H1 (cell line): ENCODE measurements around the gene SLC7A8. TPM values are rescaled to one million over a fixed set of nuclear protein-coding genes. Genes with fewer than 3 reads are reported as not detected.

Source experiments
- BRCA1 ChIP-seq: IDR thresholded peaks from 2 replicates; pipeline ENCODE4 v1.6.1; 2012; ENCODE audit warnings: low read depth, low read length, improper control_type of control experiment
- HDAC2 ChIP-seq, 2 experiments: fragments of 300-600 bp in 1 of 2; sonication (generic) in 1 of 2; IDR thresholded peaks; 2 replicates each; pipeline ENCODE4 v1.6.1; 2011 to 2012; ENCODE audit warnings: low read depth in 2 of 2, low read length in 2 of 2, mild to moderate bottlenecking in 2 of 2, moderate library complexity in 2 of 2, borderline replicate concordance in 1 of 2, inconsistent platforms in 1 of 2
- RAD21 ChIP-seq, 2 experiments: IDR thresholded peaks in 1 of 2; conservative IDR thresholded peaks in 1 of 2; 2 replicates each; pipeline ENCODE4 v1.6.1; 2011; ENCODE audit warnings: low read depth in 2 of 2, low read length in 2 of 2, improper control_type of control experiment in 1 of 2, inconsistent platforms in 1 of 2, mild to moderate bottlenecking in 1 of 2, moderate library complexity in 1 of 2
- RNF2 ChIP-seq: fragments of 200-900, 300-1000 bp; sonication (generic); IDR thresholded peaks from 2 replicates; pipeline ENCODE4 v1.7.1; 2016; ENCODE audit warnings: borderline replicate concordance, low read depth, mild to moderate bottlenecking, antibody characterized with exemption, low read length; ENCODE audit not compliant: poor library complexity, severe bottlenecking; ENCODE audit errors: missing control alignments
- SRF ChIP-seq: IDR thresholded peaks from 2 replicates; pipeline ENCODE4 v1.6.1; 2011; ENCODE audit warnings: mild to moderate bottlenecking, low read depth, low read length, moderate library complexity
- polyA plus RNA-seq, 7 experiments: library from polyadenylated mRNA; depleted of rRNA in 3 of 7; stranded (reverse) in 5 of 7; unstranded in 2 of 7; fragments of >200 nt in 5 of 7; fragments of 200-250 nt in 2 of 7; gene quantifications; 1 replicate in 5 of 7; 2 replicates in 1 of 7; 4 replicates in 1 of 7; pipeline versions ENCODE4 v1.2.1 to v1.2.3, GENCODE V29; 2011 to 2013; ENCODE audit warnings: missing spikeins in 2 of 7, mixed read lengths in 2 of 7
- total RNA-seq: library from RNA; stranded (reverse); fragmentation: NEBNext Ultra II Directional; extraction: Animal tissue kit (Norgen Biotek cat#: 25700); gene quantifications from 2 replicates; pipeline ENCODE4 v1.2.1, GENCODE V29; 2021
- TF ChIP-seq, protein P1 (sequence below): fragments of 300-600 bp; sonication (generic); IDR thresholded peaks from 2 replicates; pipeline ENCODE4 v1.7.1; 2012; ENCODE audit warnings: low read length, moderate library complexity, mild to moderate bottlenecking, inconsistent platforms; ENCODE audit not compliant: insufficient replicate concordance
- TF ChIP-seq, protein P2 (sequence below): IDR thresholded peaks from 2 replicates; pipeline ENCODE4 v1.6.1; 2012; ENCODE audit warnings: low read length, inconsistent platforms

Gene SLC7A8
- total and polyA plus RNA-seq, 2 of the 8 experiments (the other 6 are each of a cell fraction or from before 2014, with no cell fraction given) = 182 to 204 TPM

GRCh38 chr14:23089498-23090253 is 93.8 kb downstream of the SLC7A8 start (continued):
- TF ChIP-seq, protein P1, sequence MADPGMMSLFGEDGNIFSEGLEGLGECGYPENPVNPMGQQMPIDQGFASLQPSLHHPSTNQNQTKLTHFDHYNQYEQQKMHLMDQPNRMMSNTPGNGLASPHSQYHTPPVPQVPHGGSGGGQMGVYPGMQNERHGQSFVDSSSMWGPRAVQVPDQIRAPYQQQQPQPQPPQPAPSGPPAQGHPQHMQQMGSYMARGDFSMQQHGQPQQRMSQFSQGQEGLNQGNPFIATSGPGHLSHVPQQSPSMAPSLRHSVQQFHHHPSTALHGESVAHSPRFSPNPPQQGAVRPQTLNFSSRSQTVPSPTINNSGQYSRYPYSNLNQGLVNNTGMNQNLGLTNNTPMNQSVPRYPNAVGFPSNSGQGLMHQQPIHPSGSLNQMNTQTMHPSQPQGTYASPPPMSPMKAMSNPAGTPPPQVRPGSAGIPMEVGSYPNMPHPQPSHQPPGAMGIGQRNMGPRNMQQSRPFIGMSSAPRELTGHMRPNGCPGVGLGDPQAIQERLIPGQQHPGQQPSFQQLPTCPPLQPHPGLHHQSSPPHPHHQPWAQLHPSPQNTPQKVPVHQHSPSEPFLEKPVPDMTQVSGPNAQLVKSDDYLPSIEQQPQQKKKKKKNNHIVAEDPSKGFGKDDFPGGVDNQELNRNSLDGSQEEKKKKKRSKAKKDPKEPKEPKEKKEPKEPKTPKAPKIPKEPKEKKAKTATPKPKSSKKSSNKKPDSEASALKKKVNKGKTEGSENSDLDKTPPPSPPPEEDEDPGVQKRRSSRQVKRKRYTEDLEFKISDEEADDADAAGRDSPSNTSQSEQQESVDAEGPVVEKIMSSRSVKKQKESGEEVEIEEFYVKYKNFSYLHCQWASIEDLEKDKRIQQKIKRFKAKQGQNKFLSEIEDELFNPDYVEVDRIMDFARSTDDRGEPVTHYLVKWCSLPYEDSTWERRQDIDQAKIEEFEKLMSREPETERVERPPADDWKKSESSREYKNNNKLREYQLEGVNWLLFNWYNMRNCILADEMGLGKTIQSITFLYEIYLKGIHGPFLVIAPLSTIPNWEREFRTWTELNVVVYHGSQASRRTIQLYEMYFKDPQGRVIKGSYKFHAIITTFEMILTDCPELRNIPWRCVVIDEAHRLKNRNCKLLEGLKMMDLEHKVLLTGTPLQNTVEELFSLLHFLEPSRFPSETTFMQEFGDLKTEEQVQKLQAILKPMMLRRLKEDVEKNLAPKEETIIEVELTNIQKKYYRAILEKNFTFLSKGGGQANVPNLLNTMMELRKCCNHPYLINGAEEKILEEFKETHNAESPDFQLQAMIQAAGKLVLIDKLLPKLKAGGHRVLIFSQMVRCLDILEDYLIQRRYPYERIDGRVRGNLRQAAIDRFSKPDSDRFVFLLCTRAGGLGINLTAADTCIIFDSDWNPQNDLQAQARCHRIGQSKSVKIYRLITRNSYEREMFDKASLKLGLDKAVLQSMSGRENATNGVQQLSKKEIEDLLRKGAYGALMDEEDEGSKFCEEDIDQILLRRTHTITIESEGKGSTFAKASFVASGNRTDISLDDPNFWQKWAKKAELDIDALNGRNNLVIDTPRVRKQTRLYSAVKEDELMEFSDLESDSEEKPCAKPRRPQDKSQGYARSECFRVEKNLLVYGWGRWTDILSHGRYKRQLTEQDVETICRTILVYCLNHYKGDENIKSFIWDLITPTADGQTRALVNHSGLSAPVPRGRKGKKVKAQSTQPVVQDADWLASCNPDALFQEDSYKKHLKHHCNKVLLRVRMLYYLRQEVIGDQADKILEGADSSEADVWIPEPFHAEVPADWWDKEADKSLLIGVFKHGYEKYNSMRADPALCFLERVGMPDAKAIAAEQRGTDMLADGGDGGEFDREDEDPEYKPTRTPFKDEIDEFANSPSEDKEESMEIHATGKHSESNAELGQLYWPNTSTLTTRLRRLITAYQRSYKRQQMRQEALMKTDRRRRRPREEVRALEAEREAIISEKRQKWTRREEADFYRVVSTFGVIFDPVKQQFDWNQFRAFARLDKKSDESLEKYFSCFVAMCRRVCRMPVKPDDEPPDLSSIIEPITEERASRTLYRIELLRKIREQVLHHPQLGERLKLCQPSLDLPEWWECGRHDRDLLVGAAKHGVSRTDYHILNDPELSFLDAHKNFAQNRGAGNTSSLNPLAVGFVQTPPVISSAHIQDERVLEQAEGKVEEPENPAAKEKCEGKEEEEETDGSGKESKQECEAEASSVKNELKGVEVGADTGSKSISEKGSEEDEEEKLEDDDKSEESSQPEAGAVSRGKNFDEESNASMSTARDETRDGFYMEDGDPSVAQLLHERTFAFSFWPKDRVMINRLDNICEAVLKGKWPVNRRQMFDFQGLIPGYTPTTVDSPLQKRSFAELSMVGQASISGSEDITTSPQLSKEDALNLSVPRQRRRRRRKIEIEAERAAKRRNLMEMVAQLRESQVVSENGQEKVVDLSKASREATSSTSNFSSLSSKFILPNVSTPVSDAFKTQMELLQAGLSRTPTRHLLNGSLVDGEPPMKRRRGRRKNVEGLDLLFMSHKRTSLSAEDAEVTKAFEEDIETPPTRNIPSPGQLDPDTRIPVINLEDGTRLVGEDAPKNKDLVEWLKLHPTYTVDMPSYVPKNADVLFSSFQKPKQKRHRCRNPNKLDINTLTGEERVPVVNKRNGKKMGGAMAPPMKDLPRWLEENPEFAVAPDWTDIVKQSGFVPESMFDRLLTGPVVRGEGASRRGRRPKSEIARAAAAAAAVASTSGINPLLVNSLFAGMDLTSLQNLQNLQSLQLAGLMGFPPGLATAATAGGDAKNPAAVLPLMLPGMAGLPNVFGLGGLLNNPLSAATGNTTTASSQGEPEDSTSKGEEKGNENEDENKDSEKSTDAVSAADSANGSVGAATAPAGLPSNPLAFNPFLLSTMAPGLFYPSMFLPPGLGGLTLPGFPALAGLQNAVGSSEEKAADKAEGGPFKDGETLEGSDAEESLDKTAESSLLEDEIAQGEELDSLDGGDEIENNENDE = no peak
- TF ChIP-seq HDAC2 (IDR thresholded peaks at IDR 0.05; ENCODE audit: borderline replicate concordance in 1 of 2, low read depth in 2 of 2, low read length in 2 of 2) (no peak), RAD21 (IDR thresholded peaks at IDR 0.05 in 1 of 2, conservative IDR thresholded peaks at IDR 0.05 in 1 of 2; ENCODE audit: low read depth in 2 of 2, low read length in 2 of 2) (no peak), SRF (no peak), RNF2 (no peak), BRCA1 (no peak)
- TF ChIP-seq, protein P2, sequence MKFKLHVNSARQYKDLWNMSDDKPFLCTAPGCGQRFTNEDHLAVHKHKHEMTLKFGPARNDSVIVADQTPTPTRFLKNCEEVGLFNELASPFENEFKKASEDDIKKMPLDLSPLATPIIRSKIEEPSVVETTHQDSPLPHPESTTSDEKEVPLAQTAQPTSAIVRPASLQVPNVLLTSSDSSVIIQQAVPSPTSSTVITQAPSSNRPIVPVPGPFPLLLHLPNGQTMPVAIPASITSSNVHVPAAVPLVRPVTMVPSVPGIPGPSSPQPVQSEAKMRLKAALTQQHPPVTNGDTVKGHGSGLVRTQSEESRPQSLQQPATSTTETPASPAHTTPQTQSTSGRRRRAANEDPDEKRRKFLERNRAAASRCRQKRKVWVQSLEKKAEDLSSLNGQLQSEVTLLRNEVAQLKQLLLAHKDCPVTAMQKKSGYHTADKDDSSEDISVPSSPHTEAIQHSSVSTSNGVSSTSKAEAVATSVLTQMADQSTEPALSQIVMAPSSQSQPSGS = no peak
